NCI-H2171 (cell line): Measurements from ENCODE around the gene JPH2.
"Not testable (repeated sequence)": the region's sequence is repeated elsewhere in the genome, so short reads cannot be mapped to it uniquely, and the experiment has no call there.

ENCODE experiments used
- DNase-seq: peaks from one replicate; lab custom pipeline; 2025; lab: John Stamatoyannopoulos, UW

Gene JPH2

GRCh38 chr20:44187054-44187771, at the start of gene JPH2:
Gene JPH2, minus strand, starts transcription at chr20:44187188. Its CDS starts 483 bp downstream, at chr20:44186705.
- DNase-seq: no peak

- DNase-seq: no peak
Observed at GRCh38 chr20:44235702-44236101, 48.7 kb upstream of the JPH2 start.

GRCh38 chr20:44234566-44235317, 47.8 kb upstream of the JPH2 start:
- no peak for DNase-seq

GRCh38 chr20:44233436-44234016, 46.5 kb upstream of the JPH2 start:
- no peak for DNase-seq

- DNase-seq: not testable (repeated sequence)
Observed at GRCh38 chr20:44232469-44232856, 45.5 kb upstream of the JPH2 start.

GRCh38 chr20:44231713-44232468, 44.9 kb upstream of the JPH2 start:
- no peak for DNase-seq

GRCh38 chr20:44231193-44231592, 44.2 kb upstream of the JPH2 start:
- DNase-seq: no peak

GRCh38 chr20:44228465-44229258, 41.7 kb upstream of the JPH2 start:
- no peak for DNase-seq

GRCh38 chr20:44224637-44225036, 37.6 kb upstream of the JPH2 start:
- no peak for DNase-seq

- no peak for DNase-seq
Observed at GRCh38 chr20:44223721-44224120, 36.7 kb upstream of the JPH2 start.

- no peak for DNase-seq
Observed at GRCh38 chr20:44222633-44223368, 35.8 kb upstream of the JPH2 start.

- no peak for DNase-seq
Observed at GRCh38 chr20:44222027-44222426, 35.0 kb upstream of the JPH2 start.

- no peak for DNase-seq
Observed at GRCh38 chr20:44221368-44221954, 34.5 kb upstream of the JPH2 start.

- no peak for DNase-seq
Observed at GRCh38 chr20:44219791-44220190, 32.8 kb upstream of the JPH2 start.

- DNase-seq: no peak
Observed at GRCh38 chr20:44219170-44219730, 32.3 kb upstream of the JPH2 start.

GRCh38 chr20:44218446-44218845, 31.5 kb upstream of the JPH2 start:
- DNase-seq: no peak

- DNase-seq: peak; percentile 72
Observed at GRCh38 chr20:44217342-44218092, 30.5 kb upstream of the JPH2 start.

- peak; percentile 66 for DNase-seq
Observed at GRCh38 chr20:44215125-44215524, 28.1 kb upstream of the JPH2 start.

- DNase-seq: no peak
Observed at GRCh38 chr20:44212792-44213191, 25.8 kb upstream of the JPH2 start.
